DMS53 treated with DMSO at 0.1 percent for 48 hours (cell line): ENCODE measurements around the gene ARHGAP44.

ENCODE experiments used
- DNase-seq: peaks from one replicate; lab custom pipeline; 2025; ENCODE audit not compliant: unreplicated experiment; lab: John Stamatoyannopoulos, UW

The ARHGAP44 gene

GRCh38 chr17:12789481-12790248 is at the start of gene ARHGAP44:
Gene ARHGAP44, plus strand, starts transcription at chr17:12789498. Its CDS starts 341 bp downstream, at chr17:12789839.
- DNase-seq, result no peak

- no peak for DNase-seq
Observed at GRCh38 chr17:12739500-12739899, 49.8 kb upstream of the ARHGAP44 start.

GRCh38 chr17:12743046-12743445 is 46.3 kb upstream of the ARHGAP44 start:
- DNase-seq, result no peak

GRCh38 chr17:12744298-12744697 is 45.0 kb upstream of the ARHGAP44 start:
- no peak for DNase-seq

GRCh38 chr17:12744786-12745185 is 44.5 kb upstream of the ARHGAP44 start:
- no peak for DNase-seq

- no peak for DNase-seq
Observed at GRCh38 chr17:12745486-12745885, 43.8 kb upstream of the ARHGAP44 start.

GRCh38 chr17:12756786-12757185 is 32.5 kb upstream of the ARHGAP44 start:
- DNase-seq, result no peak

- no peak for DNase-seq
Observed at GRCh38 chr17:12759090-12759489, 30.2 kb upstream of the ARHGAP44 start.

- DNase-seq, result no peak
Observed at GRCh38 chr17:12765548-12765947, 23.8 kb upstream of the ARHGAP44 start.

- DNase-seq, result no peak
Observed at GRCh38 chr17:12768255-12768654, 21.0 kb upstream of the ARHGAP44 start.

GRCh38 chr17:12769981-12770380 is 19.3 kb upstream of the ARHGAP44 start:
- DNase-seq, result no peak

- no peak for DNase-seq
Observed at GRCh38 chr17:12773153-12773552, 16.1 kb upstream of the ARHGAP44 start.

GRCh38 chr17:12789075-12789480 is 220 bp upstream of the ARHGAP44 start:
- DNase-seq, result no peak

GRCh38 chr17:12790249-12791106 is 1.2 kb downstream of the ARHGAP44 start:
- no peak for DNase-seq

- DNase-seq, result no peak
Observed at GRCh38 chr17:12794919-12795532, 5.7 kb downstream of the ARHGAP44 start.

GRCh38 chr17:12800855-12801365 is 11.6 kb downstream of the ARHGAP44 start:
- no peak for DNase-seq

- no peak for DNase-seq
Observed at GRCh38 chr17:12806630-12807029, 17.3 kb downstream of the ARHGAP44 start.

- DNase-seq, result no peak
Observed at GRCh38 chr17:12808723-12809122, 19.4 kb downstream of the ARHGAP44 start.

- DNase-seq, result no peak
Observed at GRCh38 chr17:12812877-12813276, 23.6 kb downstream of the ARHGAP44 start.

- no peak for DNase-seq
Observed at GRCh38 chr17:12813664-12814063, 24.4 kb downstream of the ARHGAP44 start.

GRCh38 chr17:12814718-12815117 is 25.4 kb downstream of the ARHGAP44 start:
- no peak for DNase-seq
